SK-N-SH treated with all-trans-retinoic acid at 6 μM for 48 hours (cell line): ENCODE results near the gene ING3.

Experiments used
- ATAC-seq: fragments of 200-7000 bp; cut with Tn5 transposase; 3 replicates; pipeline ENCODE4 v1.9.1; 2020; ENCODE audit warnings: mild to moderate bottlenecking, moderate library complexity
- ARNTL ChIP-seq: fragments of 450-650 bp; formaldehyde crosslinking; IDR thresholded peaks from 2 replicates; pipeline ENCODE4 v1.5.0; 2020; ENCODE audit warnings: low read depth, mild to moderate bottlenecking, moderate library complexity, borderline replicate concordance
- CREB5 ChIP-seq: fragments of 250-450 bp; sonication (Bioruptor Pico); IDR thresholded peaks from 2 replicates; pipeline ENCODE4 v1.5.1; 2020; ENCODE audit warnings: low read depth, mild to moderate bottlenecking, moderate library complexity
- CSDC2 ChIP-seq: fragments of 250-450 bp; sonication (Bioruptor Pico); IDR thresholded peaks from 2 replicates; pipeline ENCODE4 v1.5.0; 2020; ENCODE audit warnings: mild to moderate bottlenecking, moderate library complexity
- ESRRG ChIP-seq: fragments of 250-450 bp; sonication (Bioruptor Pico); IDR thresholded peaks from 2 replicates; pipeline ENCODE4 v1.6.1; 2021; ENCODE audit warnings: mild to moderate bottlenecking
- GLIS3 ChIP-seq: fragments of 250-450 bp; sonication (Bioruptor Pico); IDR thresholded peaks from 2 replicates; pipeline ENCODE4 v1.5.0; 2020; ENCODE audit warnings: mild to moderate bottlenecking, moderate library complexity
- ISL1 ChIP-seq: fragments of 250-450 bp; sonication (Bioruptor Pico); IDR thresholded peaks from 2 replicates; pipeline ENCODE4 v2.1.2; 2022; ENCODE audit warnings: mild to moderate bottlenecking, moderate library complexity
- OSR1 ChIP-seq: fragments of 250-450 bp; sonication (Bioruptor Pico); IDR thresholded peaks from 2 replicates; pipeline ENCODE4 v1.8.0; 2022; ENCODE audit warnings: moderate library complexity, mild to moderate bottlenecking, inconsistent platforms
- PATZ1 ChIP-seq: fragments of 250-450 bp; sonication (Bioruptor Pico); IDR thresholded peaks from 2 replicates; pipeline ENCODE4 v1.8.0; 2020; ENCODE audit warnings: mild to moderate bottlenecking, moderate library complexity, borderline replicate concordance
- POU6F1 ChIP-seq: fragments of 250-450 bp; sonication (Bioruptor Pico); IDR thresholded peaks from 2 replicates; pipeline ENCODE4 v1.8.0; 2021; ENCODE audit warnings: low read depth, mild to moderate bottlenecking, moderate library complexity, borderline replicate concordance
- PPARA ChIP-seq: fragments of 250-450 bp; sonication (Bioruptor Pico); IDR thresholded peaks from 2 replicates; pipeline ENCODE4 v1.5.0; 2020; ENCODE audit warnings: mild to moderate bottlenecking, borderline replicate concordance
- RARB ChIP-seq: fragments of 250-450 bp; sonication (Bioruptor Pico); IDR thresholded peaks from 2 replicates; pipeline ENCODE4 v1.8.0; 2021; ENCODE audit warnings: mild to moderate bottlenecking, moderate library complexity
- SNAI2 ChIP-seq: fragments of 250-450 bp; sonication (Bioruptor Pico); IDR thresholded peaks from 2 replicates; pipeline ENCODE4 v1.5.0; 2020; ENCODE audit warnings: mild to moderate bottlenecking, moderate library complexity
- TCF4 ChIP-seq: fragments of 250-450 bp; sonication (Bioruptor Pico); IDR thresholded peaks from 2 replicates; pipeline ENCODE4 v1.8.0; 2021; ENCODE audit warnings: mild to moderate bottlenecking, moderate library complexity, borderline replicate concordance
- TOX ChIP-seq: fragments of 250-450 bp; sonication (Bioruptor Pico); IDR thresholded peaks from 2 replicates; pipeline ENCODE4 v1.8.0; 2021; ENCODE audit warnings: mild to moderate bottlenecking, moderate library complexity, borderline replicate concordance
- ZFP3 ChIP-seq: fragments of 250-450 bp; sonication (Bioruptor Pico); IDR thresholded peaks from 2 replicates; pipeline ENCODE4 v1.5.0; 2020; ENCODE audit warnings: mild to moderate bottlenecking, moderate library complexity
- ZNF565 ChIP-seq: fragments of 450-650 bp; formaldehyde crosslinking; conservative IDR thresholded peaks from 2 replicates; pipeline ENCODE4 v1.5.0; 2020; ENCODE audit warnings: low read depth, mild to moderate bottlenecking, moderate library complexity
- ZNF8 ChIP-seq: fragments of 450-650 bp; formaldehyde crosslinking; IDR thresholded peaks from 2 replicates; pipeline ENCODE4 v1.5.0; 2020; ENCODE audit warnings: mild to moderate bottlenecking, moderate library complexity
- TF ChIP-seq, protein P1 (sequence below): fragments of 250-450 bp; sonication (Bioruptor Pico); IDR thresholded peaks from 2 replicates; pipeline ENCODE4 v1.5.1; 2021; ENCODE audit warnings: mild to moderate bottlenecking, moderate library complexity

ING3 gene

GRCh38 chr7:120996988-120997345, 46.4 kb downstream of the ING3 start:
- TF ChIP-seq RARB (CRISPR knock-in tag) (no peak), OSR1 (no peak), ZNF565 (CRISPR knock-in tag) (no peak), POU6F1 (no peak)
- TF ChIP-seq, all 23 proteins: peak for 0
- no peak for ATAC-seq

DNA sequence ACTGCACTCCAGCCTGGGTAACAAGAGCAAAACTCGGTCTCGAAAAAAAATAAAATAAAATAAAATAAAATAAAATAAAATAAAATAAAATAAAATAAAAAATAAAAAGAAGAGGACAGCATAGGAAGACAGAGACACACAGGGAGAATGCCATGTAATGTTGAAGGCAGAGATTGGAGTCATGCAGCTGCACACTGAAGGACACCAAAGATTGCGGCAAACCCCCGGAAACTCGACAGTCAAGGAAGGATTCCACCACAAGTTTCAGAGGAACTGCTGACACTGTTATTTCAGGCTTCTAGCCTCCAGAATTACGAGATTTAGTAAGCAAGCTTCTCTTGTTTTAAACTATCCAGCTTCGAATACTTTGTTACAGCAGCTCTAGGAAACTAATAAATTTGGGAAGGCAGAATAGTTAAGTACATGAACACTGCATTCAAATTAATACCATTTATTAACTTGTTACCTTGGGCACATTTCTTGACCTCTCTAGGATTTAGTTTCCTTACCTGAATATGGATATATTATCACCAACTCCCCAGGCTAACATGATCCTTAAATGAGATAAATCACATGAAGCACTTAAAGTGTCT, 47.4 kb downstream of the ING3 start:
- no peak for TF ChIP-seq CSDC2
- no peak for TF ChIP-seq ZNF8 (CRISPR knock-in tag)
- no peak for ATAC-seq

- TF ChIP-seq CREB5 (CRISPR knock-in tag) = no peak
- no peak for TF ChIP-seq PPARA (CRISPR knock-in tag)
- no peak for TF ChIP-seq RARB (CRISPR knock-in tag)
- no peak for TF ChIP-seq ZNF8 (CRISPR knock-in tag)
- no peak for TF ChIP-seq SNAI2 (CRISPR knock-in tag)
- TF ChIP-seq ZFP3 (CRISPR knock-in tag) = no peak
- ATAC-seq = no peak
These were observed 47.9 kb downstream of the ING3 start for GRCh38 chr7:120998520-120998919.

- ATAC-seq = no peak
- TF ChIP-seq GLIS3 (no peak), PPARA (CRISPR knock-in tag) (no peak), CREB5 (CRISPR knock-in tag) (no peak), ARNTL (CRISPR knock-in tag) (no peak), ESRRG (CRISPR knock-in tag) (no peak), TOX (CRISPR knock-in tag) (no peak), ZNF565 (CRISPR knock-in tag) (no peak), PATZ1 (CRISPR knock-in tag) (no peak), TCF4 (CRISPR knock-in tag) (no peak), POU6F1 (no peak), SNAI2 (CRISPR knock-in tag) (no peak), ISL1 (CRISPR knock-in tag) (no peak)
- TF ChIP-seq, protein P1, sequence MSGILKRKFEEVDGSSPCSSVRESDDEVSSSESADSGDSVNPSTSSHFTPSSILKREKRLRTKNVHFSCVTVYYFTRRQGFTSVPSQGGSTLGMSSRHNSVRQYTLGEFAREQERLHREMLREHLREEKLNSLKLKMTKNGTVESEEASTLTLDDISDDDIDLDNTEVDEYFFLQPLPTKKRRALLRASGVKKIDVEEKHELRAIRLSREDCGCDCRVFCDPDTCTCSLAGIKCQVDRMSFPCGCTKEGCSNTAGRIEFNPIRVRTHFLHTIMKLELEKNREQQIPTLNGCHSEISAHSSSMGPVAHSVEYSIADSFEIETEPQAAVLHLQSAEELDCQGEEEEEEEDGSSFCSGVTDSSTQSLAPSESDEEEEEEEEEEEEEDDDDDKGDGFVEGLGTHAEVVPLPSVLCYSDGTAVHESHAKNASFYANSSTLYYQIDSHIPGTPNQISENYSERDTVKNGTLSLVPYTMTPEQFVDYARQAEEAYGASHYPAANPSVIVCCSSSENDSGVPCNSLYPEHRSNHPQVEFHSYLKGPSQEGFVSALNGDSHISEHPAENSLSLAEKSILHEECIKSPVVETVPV = no peak
These were observed 48.5 kb downstream of the ING3 start for GRCh38 chr7:120998996-120999565.
